DOHH2 (cell line): ENCODE measurements around the gene BRMS1L.
"Not testable (repeated sequence)": the region's sequence is repeated elsewhere in the genome, so short reads cannot be mapped to it uniquely, and the experiment has no call there.

Experiments
- H3F3A ChIP-seq: fragments of 200-600 bp; sonication (generic), shearing (Covaris generic); 2 replicates; pipeline ENCODE4 v1.6.0; 2016; ENCODE audit warnings: antibody characterized with exemption, mild to moderate bottlenecking; ENCODE audit not compliant: control insufficient read depth, insufficient read depth
- H3K27ac ChIP-seq: fragments of 200-600 bp; sonication (generic); 2 replicates; pipeline ENCODE4 v1.5.1; 2014; ENCODE audit warnings: low read depth, mild to moderate bottlenecking, low read length, moderate library complexity
- H3K27me3 ChIP-seq: fragments of 200-600 bp; sonication (generic); 2 replicates; pipeline ENCODE4 v1.6.1; 2014; ENCODE audit warnings: mild to moderate bottlenecking, low read length, mixed read lengths; ENCODE audit not compliant: control insufficient read depth
- H3K36me3 ChIP-seq: fragments of 200-600 bp; sonication (generic); 2 replicates; pipeline ENCODE4 v1.6.1; 2014; ENCODE audit warnings: mild to moderate bottlenecking, low read length, moderate library complexity, mixed read lengths; ENCODE audit not compliant: control insufficient read depth
- H3K4me1 ChIP-seq: fragments of 200-600 bp; sonication (generic); 2 replicates; pipeline ENCODE4 v1.6.1; 2014; ENCODE audit warnings: mild to moderate bottlenecking, low read length, mixed read lengths; ENCODE audit not compliant: control insufficient read depth
- H3K4me2 ChIP-seq: fragments of 200-600 bp; sonication (generic); 2 replicates; pipeline ENCODE4 v1.6.0; 2014; ENCODE audit warnings: mild to moderate bottlenecking, low read length, moderate library complexity
- H3K4me3 ChIP-seq: fragments of 200-600 bp; sonication (generic); 2 replicates; pipeline ENCODE4 v1.5.1; 2014; ENCODE audit warnings: mild to moderate bottlenecking, low read length, mixed read lengths
- H3K79me2 ChIP-seq: fragments of 200-600 bp; sonication (generic); 2 replicates; pipeline ENCODE4 v1.6.1; 2014; ENCODE audit warnings: mild to moderate bottlenecking, low read length, mixed read lengths; ENCODE audit not compliant: control insufficient read depth
- H3K9me2 ChIP-seq: fragments of 200-600 bp; sonication (generic); replicated peaks from 2 replicates; pipeline ENCODE4 v1.6.1; 2014; ENCODE audit warnings: mild to moderate bottlenecking, low read length, mixed read lengths; ENCODE audit not compliant: control insufficient read depth
- H3K9me3 ChIP-seq: fragments of 200-600 bp; sonication (generic); 2 replicates; pipeline ENCODE4 v1.6.1; 2014; ENCODE audit warnings: antibody characterized with exemption, low read length, mixed read lengths; ENCODE audit not compliant: control insufficient read depth, insufficient read depth
- H4K20me1 ChIP-seq: fragments of 200-600 bp; sonication (generic); 2 replicates; pipeline ENCODE4 v1.6.0; 2014; ENCODE audit warnings: low read depth, mild to moderate bottlenecking, antibody characterized with exemption, low read length, moderate library complexity; ENCODE audit not compliant: control insufficient read depth, insufficient read depth
- EZH2phosphoT487 ChIP-seq: fragments of 200-600 bp; sonication (generic); IDR thresholded peaks from 2 replicates; pipeline ENCODE4 v1.6.1; 2017; ENCODE audit warnings: borderline replicate concordance, mild to moderate bottlenecking, antibody characterized with exemption, low read length, moderate library complexity, mixed read lengths
- TF ChIP-seq, protein P1 (sequence below): fragments of 200-600 bp; sonication (generic); IDR thresholded peaks from one replicate; pipeline ENCODE4 v1.5.1; 2014; ENCODE audit warnings: antibody characterized with exemption, mild to moderate bottlenecking, low read depth, low read length; ENCODE audit not compliant: poor library complexity, severe bottlenecking

The BRMS1L gene

GRCh38 chr14:35829449-35829848 lies 3.3 kb downstream of the BRMS1L start:
- Histone ChIP-seq H3K4me2 (no peak overlapping the region), H3K79me2 (peaks cover 28% of the 10 kb centered on the region), H3K4me1 (peaks cover 10% of the 10 kb centered on the region), H3K4me3 (no peak overlapping the region), H3K27me3 (no peaks in the 10 kb centered on the region), H3F3A (peaks cover 5% of the 10 kb centered on the region; the same call in 1 of the 2 replicates), H3K9me3 (no peaks in the 10 kb centered on the region), H3K27ac (no peak overlapping the region), H3K36me3 (peaks cover 18% of the 10 kb centered on the region), H3K9me2 (no peaks in the 10 kb centered on the region), H4K20me1 (no peaks in the 10 kb centered on the region)
- TF ChIP-seq, protein P1, sequence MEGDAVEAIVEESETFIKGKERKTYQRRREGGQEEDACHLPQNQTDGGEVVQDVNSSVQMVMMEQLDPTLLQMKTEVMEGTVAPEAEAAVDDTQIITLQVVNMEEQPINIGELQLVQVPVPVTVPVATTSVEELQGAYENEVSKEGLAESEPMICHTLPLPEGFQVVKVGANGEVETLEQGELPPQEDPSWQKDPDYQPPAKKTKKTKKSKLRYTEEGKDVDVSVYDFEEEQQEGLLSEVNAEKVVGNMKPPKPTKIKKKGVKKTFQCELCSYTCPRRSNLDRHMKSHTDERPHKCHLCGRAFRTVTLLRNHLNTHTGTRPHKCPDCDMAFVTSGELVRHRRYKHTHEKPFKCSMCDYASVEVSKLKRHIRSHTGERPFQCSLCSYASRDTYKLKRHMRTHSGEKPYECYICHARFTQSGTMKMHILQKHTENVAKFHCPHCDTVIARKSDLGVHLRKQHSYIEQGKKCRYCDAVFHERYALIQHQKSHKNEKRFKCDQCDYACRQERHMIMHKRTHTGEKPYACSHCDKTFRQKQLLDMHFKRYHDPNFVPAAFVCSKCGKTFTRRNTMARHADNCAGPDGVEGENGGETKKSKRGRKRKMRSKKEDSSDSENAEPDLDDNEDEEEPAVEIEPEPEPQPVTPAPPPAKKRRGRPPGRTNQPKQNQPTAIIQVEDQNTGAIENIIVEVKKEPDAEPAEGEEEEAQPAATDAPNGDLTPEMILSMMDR: no peak
- no peak for TF ChIP-seq EZH2phosphoT487

DNA sequence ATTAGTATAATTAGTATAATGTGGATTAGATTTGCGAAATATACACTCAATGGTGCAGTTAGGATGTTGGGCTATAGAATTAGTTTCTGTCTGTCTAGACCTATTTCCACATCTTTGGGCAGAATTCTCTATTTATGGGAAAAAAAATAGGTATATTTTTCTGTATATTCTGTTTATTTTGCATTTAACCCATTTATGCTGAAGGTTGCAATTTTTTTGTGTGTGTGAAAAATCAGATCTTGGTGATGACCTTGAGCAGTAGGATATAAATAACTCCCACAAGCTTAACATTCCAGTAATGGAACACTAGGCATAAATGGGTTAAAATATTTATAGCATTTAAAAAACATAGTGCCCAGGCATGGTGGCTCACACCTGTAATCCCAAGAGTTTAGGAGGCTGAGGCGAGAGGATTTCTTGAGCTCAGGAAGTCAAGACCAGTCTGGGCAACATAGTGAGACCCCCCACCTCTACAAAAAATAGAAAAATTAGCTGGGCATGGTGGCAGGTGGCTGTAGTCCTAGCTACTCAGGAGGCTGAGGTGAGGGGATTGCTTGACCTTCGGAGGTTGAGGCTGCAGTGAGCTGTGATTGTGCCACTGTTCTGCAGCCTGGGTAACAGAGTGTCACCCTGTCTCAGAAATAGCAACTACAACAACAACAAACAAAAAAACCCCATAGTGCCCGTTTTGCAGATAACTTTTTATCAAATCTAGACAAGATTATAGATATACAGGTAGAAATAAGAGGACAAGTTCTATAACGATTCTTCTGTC lies 9.3 kb downstream of the BRMS1L start:
- H3K27ac ChIP-seq: no peak overlapping the region
- H3K36me3 ChIP-seq: peaks cover 38% of the 10 kb centered on the region
- no peak overlapping the region for H3K4me3 ChIP-seq
- H3K27me3 ChIP-seq: no peaks in the 10 kb centered on the region
- no peaks in the 10 kb centered on the region for H4K20me1 ChIP-seq
- no peak overlapping the region for H3K4me2 ChIP-seq
- H3K79me2 ChIP-seq: no peaks in the 10 kb centered on the region
- no peaks in the 10 kb centered on the region for H3K4me1 ChIP-seq
- no peak for TF ChIP-seq EZH2phosphoT487
- TF ChIP-seq, protein P1: no peak
- H3K9me3 ChIP-seq: no peaks in the 10 kb centered on the region
- peaks cover 5% of the 10 kb centered on the region; the same call in 1 of the 2 replicates for H3F3A ChIP-seq
- H3K9me2 ChIP-seq: no peaks in the 10 kb centered on the region

DNA sequence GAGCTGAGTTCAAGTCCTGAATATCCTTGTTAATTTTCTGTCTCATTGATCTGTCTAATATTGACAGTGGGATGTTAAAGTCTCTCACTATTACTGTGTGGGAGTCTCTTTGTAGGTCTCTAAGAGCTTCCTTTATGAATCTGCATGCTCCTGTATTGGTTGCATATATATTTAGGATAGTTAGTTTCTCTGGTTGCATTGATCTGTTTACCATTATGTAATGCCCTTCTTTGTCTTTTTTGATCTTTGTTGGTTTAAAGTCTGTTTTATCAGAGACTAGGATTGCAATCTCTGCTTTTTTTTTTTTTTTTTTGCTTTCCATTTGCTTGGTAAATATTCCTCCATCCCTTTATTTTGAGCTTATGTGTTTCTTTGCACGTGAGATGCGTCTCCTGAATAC lies 15.6 kb downstream of the BRMS1L start:
- H3K27me3 ChIP-seq, H3K9me2 ChIP-seq, H3K79me2 ChIP-seq, H3K27ac ChIP-seq, H3K9me3 ChIP-seq, H4K20me1 ChIP-seq, H3F3A ChIP-seq, H3K4me3 ChIP-seq, H3K4me1 ChIP-seq, H3K4me2 ChIP-seq: not testable (repeated sequence)
- H3K36me3 ChIP-seq: peaks cover 37% of the 10 kb centered on the region

DNA sequence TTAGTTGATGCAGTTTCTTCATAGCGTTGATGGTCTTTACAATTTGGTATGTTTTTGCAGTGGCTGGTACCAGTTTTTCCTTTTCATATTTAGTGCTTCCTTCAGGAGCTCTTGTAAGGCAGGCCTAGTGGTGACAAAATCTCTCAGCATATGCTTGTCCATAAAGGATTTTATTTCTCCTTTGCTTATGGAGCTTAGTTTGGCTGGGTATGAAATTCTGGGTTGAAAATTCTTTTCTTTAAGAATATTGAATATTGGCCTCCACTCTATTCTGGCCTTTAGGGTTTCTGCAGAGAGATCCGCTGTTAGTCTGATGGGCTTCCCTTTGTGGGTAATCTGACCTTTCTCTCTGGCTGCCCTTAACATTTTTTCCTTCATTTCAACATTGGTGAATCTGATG lies 16.1 kb downstream of the BRMS1L start:
- H3K9me3 ChIP-seq, H3K4me2 ChIP-seq, H3K9me2 ChIP-seq, H4K20me1 ChIP-seq, H3K4me3 ChIP-seq, H3F3A ChIP-seq, H3K27ac ChIP-seq, H3K27me3 ChIP-seq, H3K79me2 ChIP-seq, H3K4me1 ChIP-seq: not testable (repeated sequence)
- H3K36me3 ChIP-seq: peaks cover 35% of the 10 kb centered on the region
